ENCODE measurements around the gene IKZF1.
A peak's percentile ranks its signal among the peaks of the same experiment; 100 is the strongest.

Gene IKZF1

GRCh38 chr7:50376056-50376820 lies 71.7 kb downstream of the IKZF1 start:
- DNase-seq (ENCODE audit: low read depth), result no peak

- no peak for DNase-seq (ENCODE audit: low read depth)
These were observed 72.8 kb downstream of the IKZF1 start for GRCh38 chr7:50377356-50377755.

GRCh38 chr7:50379082-50379481 lies 74.6 kb downstream of the IKZF1 start:
- no peak for DNase-seq (ENCODE audit: low read depth)

- DNase-seq (ENCODE audit: low read depth), result no peak
These were observed 75.0 kb downstream of the IKZF1 start for GRCh38 chr7:50379539-50379938.

- DNase-seq (ENCODE audit: low read depth), result no peak
These were observed 77.9 kb downstream of the IKZF1 start for GRCh38 chr7:50382455-50382854.

GRCh38 chr7:50387351-50387750 lies 82.8 kb downstream of the IKZF1 start:
- DNase-seq (ENCODE audit: low read depth), result no peak

- DNase-seq (ENCODE audit: low read depth), result no peak
These were observed 85.4 kb downstream of the IKZF1 start for GRCh38 chr7:50389961-50390360.

- no peak for DNase-seq (ENCODE audit: low read depth)
These were observed 86.9 kb downstream of the IKZF1 start for GRCh38 chr7:50391386-50391785.

- DNase-seq (ENCODE audit: low read depth), result no peak
These were observed 88.6 kb downstream of the IKZF1 start for GRCh38 chr7:50393076-50393475.

GRCh38 chr7:50393547-50394252 lies 89.2 kb downstream of the IKZF1 start:
- peak; percentile 48 for DNase-seq (ENCODE audit: low read depth)

GRCh38 chr7:50394315-50394714 lies 89.8 kb downstream of the IKZF1 start:
- no peak for DNase-seq (ENCODE audit: low read depth)

- DNase-seq (ENCODE audit: low read depth), result no peak
These were observed 92.3 kb downstream of the IKZF1 start for GRCh38 chr7:50396856-50397255.

GRCh38 chr7:50397320-50397970 lies 92.9 kb downstream of the IKZF1 start:
- no peak for DNase-seq (ENCODE audit: low read depth)

GRCh38 chr7:50397971-50398324 lies 93.4 kb downstream of the IKZF1 start:
- no peak for DNase-seq (ENCODE audit: low read depth)

GRCh38 chr7:50399206-50399605 lies 94.7 kb downstream of the IKZF1 start:
- DNase-seq (ENCODE audit: low read depth), result no peak

GRCh38 chr7:50399635-50400034 lies 95.1 kb downstream of the IKZF1 start:
- no peak for DNase-seq (ENCODE audit: low read depth)

GRCh38 chr7:50400114-50400513 lies 95.6 kb downstream of the IKZF1 start:
- DNase-seq (ENCODE audit: low read depth), result no peak

GRCh38 chr7:50404392-50404791 lies 99.9 kb downstream of the IKZF1 start:
- no peak for DNase-seq (ENCODE audit: low read depth)

GRCh38 chr7:50405221-50405620 lies 100.7 kb downstream of the IKZF1 start:
- no peak for DNase-seq (ENCODE audit: low read depth)

GRCh38 chr7:50406935-50407334 lies 102.4 kb downstream of the IKZF1 start:
- DNase-seq (ENCODE audit: low read depth), result no peak

GRCh38 chr7:50409856-50410745 lies 105.6 kb downstream of the IKZF1 start:
- DNase-seq (ENCODE audit: low read depth), result no peak

- DNase-seq (ENCODE audit: low read depth), result no peak
These were observed 106.8 kb downstream of the IKZF1 start for GRCh38 chr7:50411332-50411731.
